Stimulated activated CD4-positive, alpha-beta T cell treated with anti-CD3 and anti-CD28 coated beads, Interleukin-2, amount 100 ng/mL, for 4 hours (primary cell): Measurements from ENCODE around the gene ATF2.

Experiments used
- DNase-seq: peaks from one replicate; pipeline ENCODE4 v3.0.0-alpha.2; 2020; ENCODE audit warnings: low read depth

ATF2 gene

GRCh38 chr2:175025233-175025632 lies 142.8 kb downstream of the ATF2 start:
- DNase-seq = no peak

DNA sequence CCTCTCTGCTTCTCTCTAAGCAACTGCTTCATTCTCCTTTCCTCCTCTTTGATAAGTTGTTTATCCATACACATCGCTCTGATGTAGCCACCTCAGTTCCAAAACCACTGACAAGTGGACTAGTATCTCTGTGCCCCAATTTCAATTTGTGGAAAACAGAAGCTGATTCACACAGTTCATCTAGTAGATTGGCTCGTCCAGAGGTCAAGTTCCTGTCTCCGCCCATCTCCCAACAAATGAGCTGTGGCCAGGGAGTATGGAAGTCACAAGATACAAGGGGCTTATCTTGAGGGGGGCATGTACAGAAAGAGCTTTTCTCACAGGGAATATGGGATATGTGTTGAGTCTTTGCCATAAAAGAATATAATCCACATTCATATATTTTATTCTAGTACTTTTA lies 145.1 kb downstream of the ATF2 start:
- no peak for DNase-seq
